ENCODE measurements around the gene GJD2.

- TF ChIP-seq GATA3 (IDR thresholded peaks at IDR 0.05; ENCODE audit: low read depth, low read length) (no peak), GATA2 (IDR thresholded peaks at IDR 0.05; ENCODE audit: low read depth, low read length) (no peak)
Measured at GRCh38 chr15:34793071-34793470, 38.3 kb upstream of the GJD2 start.

Data from SH-SY5Y (cell line).